Measurements from ENCODE around the gene RHBDF1.

DNA sequence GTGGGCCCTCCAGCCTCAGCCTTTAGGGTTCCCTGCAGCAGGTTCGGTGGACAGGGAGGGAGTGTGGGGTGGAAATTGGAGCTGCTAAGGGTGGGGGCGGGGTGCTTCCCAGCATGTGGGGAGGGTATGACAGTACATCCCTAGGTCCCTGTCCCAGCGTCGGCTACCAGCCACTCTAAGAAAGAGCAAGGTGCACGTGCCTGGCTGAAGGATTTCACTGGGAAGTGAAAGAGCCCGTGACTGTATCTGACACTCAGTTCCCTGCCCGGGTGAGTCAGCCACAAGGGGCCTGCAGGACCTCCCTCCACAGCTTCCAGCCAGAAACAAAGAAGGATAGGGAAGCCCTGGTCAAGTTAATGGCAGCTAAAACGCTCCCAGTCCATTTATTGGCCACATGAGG is 14.7 kb downstream of the RHBDF1 start:
- TF ChIP-seq, protein P1, sequence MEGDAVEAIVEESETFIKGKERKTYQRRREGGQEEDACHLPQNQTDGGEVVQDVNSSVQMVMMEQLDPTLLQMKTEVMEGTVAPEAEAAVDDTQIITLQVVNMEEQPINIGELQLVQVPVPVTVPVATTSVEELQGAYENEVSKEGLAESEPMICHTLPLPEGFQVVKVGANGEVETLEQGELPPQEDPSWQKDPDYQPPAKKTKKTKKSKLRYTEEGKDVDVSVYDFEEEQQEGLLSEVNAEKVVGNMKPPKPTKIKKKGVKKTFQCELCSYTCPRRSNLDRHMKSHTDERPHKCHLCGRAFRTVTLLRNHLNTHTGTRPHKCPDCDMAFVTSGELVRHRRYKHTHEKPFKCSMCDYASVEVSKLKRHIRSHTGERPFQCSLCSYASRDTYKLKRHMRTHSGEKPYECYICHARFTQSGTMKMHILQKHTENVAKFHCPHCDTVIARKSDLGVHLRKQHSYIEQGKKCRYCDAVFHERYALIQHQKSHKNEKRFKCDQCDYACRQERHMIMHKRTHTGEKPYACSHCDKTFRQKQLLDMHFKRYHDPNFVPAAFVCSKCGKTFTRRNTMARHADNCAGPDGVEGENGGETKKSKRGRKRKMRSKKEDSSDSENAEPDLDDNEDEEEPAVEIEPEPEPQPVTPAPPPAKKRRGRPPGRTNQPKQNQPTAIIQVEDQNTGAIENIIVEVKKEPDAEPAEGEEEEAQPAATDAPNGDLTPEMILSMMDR (conservative IDR thresholded peaks at IDR 0.05; ENCODE audit: low read depth, low read length): no peak
- no peak for TF ChIP-seq EZH2 (IDR thresholded peaks at IDR 0.05; ENCODE audit: borderline replicate concordance, low read depth, low read length, poor library complexity, severe bottlenecking)
